ENCODE results near the gene HOXA7. TPM values are rescaled to one million over a fixed set of nuclear protein-coding genes. Genes with fewer than 3 reads are reported as not detected.

The HOXA7 gene
- total and polyA plus RNA-seq, 8 donors: 0.98 to 34.8 (median 1.2) TPM; not detected in 1

GRCh38 chr7:27201580-27202017, 45.1 kb upstream of the HOXA7 start:
- Histone ChIP-seq H3K4me1 (peaks cover 39 to 61% (median 52%) of the 10 kb centered on the region in 4 donors), H3K36me3 (no peaks in the 10 kb centered on the region), H3K27me3 (peaks cover 63 to 100% (median 96%) of the 10 kb centered on the region in 3 donors), H3K27ac (no peak overlapping the region), H3K4me3 (peak overlapping the region in 2 of 4 donors; percentile 5 to 50), H3K9me3 (peaks cover 0 to 7% (median 0%) of the 10 kb centered on the region in 4 donors)
- 10 to 18% (median 11%) methylated on average over 4 of the region's 4 CpGs for WGBS, 5 donors
- TF ChIP-seq, protein P1, sequence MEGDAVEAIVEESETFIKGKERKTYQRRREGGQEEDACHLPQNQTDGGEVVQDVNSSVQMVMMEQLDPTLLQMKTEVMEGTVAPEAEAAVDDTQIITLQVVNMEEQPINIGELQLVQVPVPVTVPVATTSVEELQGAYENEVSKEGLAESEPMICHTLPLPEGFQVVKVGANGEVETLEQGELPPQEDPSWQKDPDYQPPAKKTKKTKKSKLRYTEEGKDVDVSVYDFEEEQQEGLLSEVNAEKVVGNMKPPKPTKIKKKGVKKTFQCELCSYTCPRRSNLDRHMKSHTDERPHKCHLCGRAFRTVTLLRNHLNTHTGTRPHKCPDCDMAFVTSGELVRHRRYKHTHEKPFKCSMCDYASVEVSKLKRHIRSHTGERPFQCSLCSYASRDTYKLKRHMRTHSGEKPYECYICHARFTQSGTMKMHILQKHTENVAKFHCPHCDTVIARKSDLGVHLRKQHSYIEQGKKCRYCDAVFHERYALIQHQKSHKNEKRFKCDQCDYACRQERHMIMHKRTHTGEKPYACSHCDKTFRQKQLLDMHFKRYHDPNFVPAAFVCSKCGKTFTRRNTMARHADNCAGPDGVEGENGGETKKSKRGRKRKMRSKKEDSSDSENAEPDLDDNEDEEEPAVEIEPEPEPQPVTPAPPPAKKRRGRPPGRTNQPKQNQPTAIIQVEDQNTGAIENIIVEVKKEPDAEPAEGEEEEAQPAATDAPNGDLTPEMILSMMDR (IDR thresholded peaks at IDR 0.05): no peak
- TF ChIP-seq POLR2AphosphoS5 (IDR thresholded peaks at IDR 0.05) (no peak), EP300 (IDR thresholded peaks at IDR 0.05) (no peak), POLR2A (IDR thresholded peaks at IDR 0.05) (no peak)
- intact Hi-C loops (cut with DNase I; ENCODE audit: low total_unique reads): loop anchor here (10.0 kb wide), 3 partner anchors 373 to 813 kb away; no protein-coding TSS in a partner anchor
- no peak for DNase-seq

- DNase-seq: no peak
- H3K36me3 ChIP-seq: no peaks in the 10 kb centered on the region
- no peak overlapping the region for H3K27ac ChIP-seq
- peaks cover 0 to 7% (median 0%) of the 10 kb centered on the region in 4 donors for H3K9me3 ChIP-seq
- peaks cover 57 to 100% (median 95%) of the 10 kb centered on the region in 3 donors for H3K27me3 ChIP-seq
- peaks cover 39 to 67% (median 54%) of the 10 kb centered on the region in 4 donors for H3K4me1 ChIP-seq
- TF ChIP-seq POLR2A (IDR thresholded peaks at IDR 0.05): no peak
- TF ChIP-seq POLR2AphosphoS5 (IDR thresholded peaks at IDR 0.05): no peak
- TF ChIP-seq, protein P1 (IDR thresholded peaks at IDR 0.05): no peak
- no peak for TF ChIP-seq EP300 (IDR thresholded peaks at IDR 0.05)
- intact Hi-C loops (cut with DNase I; ENCODE audit: low total_unique reads): loop anchor here (10.0 kb wide), 3 partner anchors 374 to 814 kb away; no protein-coding TSS in a partner anchor
- whole genome bisulfite sequencing, 5 donors: 8 to 11% (median 9%) methylated on average over 14 of the region's 14 CpGs
- H3K4me3 ChIP-seq: peak overlapping the region in 2 of 4 donors; percentile 5 to 50
Measured at GRCh38 chr7:27200761-27201579, 44.5 kb upstream of the HOXA7 start.

DNA sequence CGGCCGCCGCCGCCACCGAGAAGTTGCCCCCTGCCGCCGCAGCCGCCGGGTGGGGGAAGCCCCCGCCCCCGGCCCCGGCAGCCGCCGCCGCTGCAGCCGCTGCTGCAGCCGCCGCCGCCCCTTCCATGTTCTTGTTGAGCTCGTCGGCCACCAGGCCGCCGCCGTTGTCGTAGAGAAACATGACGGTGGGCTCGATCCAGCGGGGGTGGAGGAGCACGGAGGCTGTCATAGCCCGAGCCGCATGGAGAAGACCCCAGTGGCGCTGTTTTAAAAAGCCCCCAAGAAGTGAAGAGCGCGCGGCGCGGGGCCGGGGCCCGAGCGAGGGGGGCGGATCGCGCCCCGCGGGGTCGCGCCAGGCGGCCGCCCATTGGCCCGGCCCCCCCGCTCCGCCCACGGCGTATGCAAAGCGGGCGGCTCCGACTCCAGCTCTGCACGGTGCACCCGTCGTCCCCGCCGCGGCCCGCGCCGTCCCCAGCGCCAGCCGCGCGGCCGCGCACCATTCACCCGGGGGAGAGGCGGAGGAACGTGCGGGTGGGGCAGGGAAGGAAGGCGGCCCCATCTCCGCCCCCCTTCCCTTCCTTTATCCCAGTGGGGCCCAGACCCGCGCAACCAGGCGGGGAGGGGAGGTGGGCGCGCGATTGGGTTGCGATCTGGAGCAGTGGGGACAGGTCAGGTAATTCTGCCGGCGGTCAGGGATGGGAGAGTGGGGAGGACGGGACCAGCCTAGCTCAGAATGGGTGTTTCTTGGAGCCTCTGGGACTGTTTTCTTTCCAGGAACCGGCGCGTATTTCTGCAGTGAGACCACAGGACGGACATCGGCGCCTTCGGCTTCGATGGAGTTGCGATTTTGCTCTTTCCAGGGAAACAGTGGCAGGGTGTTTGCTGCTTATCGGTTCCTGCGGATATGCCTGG, 43.6 kb upstream of the HOXA7 start, which contains the start of gene HOXA13:
TSS of gene HOXA13 (minus strand) at position 243 of the 912 bp plus-strand sequence. CDS start at position 229, 14 bp downstream.
- peaks cover 48 to 100% (median 95%) of the 10 kb centered on the region in 3 donors for H3K27me3 ChIP-seq
- H3K4me1 ChIP-seq: peaks cover 35 to 58% (median 47%) of the 10 kb centered on the region in 4 donors
- peak within 1 kb of the TSS; percentile 28 to 50 (median 40) for H3K4me3 ChIP-seq
- intact Hi-C loops (cut with DNase I; ENCODE audit: low total_unique reads): loop anchor here (10.0 kb wide), 3 partner anchors 375 to 815 kb away; no protein-coding TSS in a partner anchor
- 2 to 4% (median 2%) methylated on average over 30 to 98 of the region's 99 CpGs for WGBS, 5 donors
- H3K9me3 ChIP-seq: no peaks in the 10 kb centered on the region
- no peaks in the 10 kb centered on the region for H3K36me3 ChIP-seq
- no peak for TF ChIP-seq EP300 (IDR thresholded peaks at IDR 0.05)
- TF ChIP-seq, protein P1 (IDR thresholded peaks at IDR 0.05): no peak
- TF ChIP-seq POLR2A (IDR thresholded peaks at IDR 0.05): no peak
- no peak for TF ChIP-seq POLR2AphosphoS5 (IDR thresholded peaks at IDR 0.05)
- peak in 1 of 2 donors; percentile 52 for DNase-seq
- H3K27ac ChIP-seq: no peak within 1 kb of the TSS
